HFFc6 (cell line): ENCODE data around the gene MAGI1. TPM values are rescaled to one million over a fixed set of nuclear protein-coding genes. Genes with fewer than 3 reads are reported as not detected.

Experiments used
- DNase-seq: peaks from one replicate; pipeline ENCODE4 v3.0.0-alpha.2; 2018
- H3K27ac Mint-ChIP-seq: 2 replicates; pipeline ENCODE4 v1.8.0; 2020; ENCODE audit warnings: mild to moderate bottlenecking, mixed read lengths
- H3K27me3 Mint-ChIP-seq: 2 replicates; pipeline ENCODE4 v1.8.0; 2021; ENCODE audit warnings: mild to moderate bottlenecking, moderate library complexity, mixed read lengths; ENCODE audit not compliant: insufficient read depth
- H3K36me3 Mint-ChIP-seq: 2 replicates; pipeline ENCODE4 v1.8.0; 2021; ENCODE audit warnings: low read depth, mixed read lengths
- H3K4me1 Mint-ChIP-seq: 2 replicates; pipeline ENCODE4 v1.8.0; 2020; ENCODE audit warnings: low read depth, mixed read lengths
- H3K4me3 Mint-ChIP-seq: 2 replicates; pipeline ENCODE4 v1.8.0; 2020; ENCODE audit warnings: mild to moderate bottlenecking, moderate library complexity, mixed read lengths
- H3K9me3 Mint-ChIP-seq: 2 replicates; pipeline ENCODE4 v1.8.0; 2020; ENCODE audit warnings: mild to moderate bottlenecking, mixed read lengths
- CTCF ChIP-seq: fragments of 200-600 bp; sonication (generic); IDR thresholded peaks from 2 replicates; pipeline ENCODE4 v1.5.0; 2021; ENCODE audit warnings: antibody characterized with exemption, mild to moderate bottlenecking
- total RNA-seq, 6 experiments: library from RNA; stranded (reverse); fragmentation: NEBNext Ultra II Directional; extraction: Animal tissue kit (Norgen Biotek cat#: 25700); gene quantifications; 2 replicates in 1 of 6; 3 replicates in 5 of 6; pipeline ENCODE4 v1.2.3, GENCODE V29; 2021

The MAGI1 gene
- total RNA-seq, 6 experiments from 2014 or later, result 21.1 to 30.5 (median 22.4) TPM

GRCh38 chr3:65824166-65824565 lies 214.6 kb downstream of the MAGI1 start:
- Mint-ChIP-seq H3K27me3 (no peaks in the 10 kb centered on the region), H3K36me3 (peaks cover 7% of the 10 kb centered on the region), H3K27ac (no peak overlapping the region), H3K4me1 (peaks cover 32% of the 10 kb centered on the region), H3K9me3 (no peaks in the 10 kb centered on the region), H3K4me3 (no peak overlapping the region)
- DNase-seq, result no peak
- no peak for TF ChIP-seq CTCF

GRCh38 chr3:65820600-65820999 lies 218.1 kb downstream of the MAGI1 start:
- no peaks in the 10 kb centered on the region for H3K27me3 Mint-ChIP-seq
- DNase-seq, result no peak
- no peak for TF ChIP-seq CTCF
- H3K27ac Mint-ChIP-seq, result peak overlapping the region; percentile 1; the same call in 1 of the 2 replicates
- no peak overlapping the region for H3K4me3 Mint-ChIP-seq
- H3K4me1 Mint-ChIP-seq, result peaks cover 19% of the 10 kb centered on the region
- H3K9me3 Mint-ChIP-seq, result no peaks in the 10 kb centered on the region
- peaks cover 7% of the 10 kb centered on the region for H3K36me3 Mint-ChIP-seq

- DNase-seq, result no peak
- Mint-ChIP-seq H3K27ac (no peak overlapping the region), H3K27me3 (no peaks in the 10 kb centered on the region), H3K4me1 (peaks cover 23% of the 10 kb centered on the region), H3K36me3 (peaks cover 7% of the 10 kb centered on the region), H3K4me3 (no peak overlapping the region), H3K9me3 (no peaks in the 10 kb centered on the region)
- TF ChIP-seq CTCF, result no peak
These were observed 218.8 kb downstream of the MAGI1 start for GRCh38 chr3:65819896-65820295.

- no peaks in the 10 kb centered on the region for H3K9me3 Mint-ChIP-seq
- H3K36me3 Mint-ChIP-seq, result peaks cover 7% of the 10 kb centered on the region
- no peak overlapping the region for H3K27ac Mint-ChIP-seq
- no peak for TF ChIP-seq CTCF
- H3K27me3 Mint-ChIP-seq, result no peaks in the 10 kb centered on the region
- peaks cover 32% of the 10 kb centered on the region for H3K4me1 Mint-ChIP-seq
- no peak overlapping the region for H3K4me3 Mint-ChIP-seq
- DNase-seq, result no peak
These were observed 221.1 kb downstream of the MAGI1 start for GRCh38 chr3:65817553-65818126.

- peaks cover 44% of the 10 kb centered on the region for H3K4me1 Mint-ChIP-seq
- no peak overlapping the region for H3K27ac Mint-ChIP-seq
- H3K36me3 Mint-ChIP-seq, result peaks cover 8% of the 10 kb centered on the region
- H3K27me3 Mint-ChIP-seq, result no peaks in the 10 kb centered on the region
- no peaks in the 10 kb centered on the region for H3K9me3 Mint-ChIP-seq
- no peak overlapping the region for H3K4me3 Mint-ChIP-seq
- DNase-seq, result no peak
- TF ChIP-seq CTCF, result no peak
These were observed 222.5 kb downstream of the MAGI1 start for GRCh38 chr3:65816208-65816607.
